ENCODE measurements around the gene ZNF221. TPM values are rescaled to one million over a fixed set of nuclear protein-coding genes. Genes with fewer than 3 reads are reported as not detected.

ZNF221 gene
- polyA plus RNA-seq, 1 experiment = 0.64 TPM

GRCh38 chr19:44002566-44003460, 51.8 kb downstream of the ZNF221 start, which contains the start of gene ZNF230:
ZNF230 (plus strand) TSS chr19:44002957; CDS start chr19:44007079, 4,122 bp downstream.
- Histone ChIP-seq H3K36me3 (ENCODE audit: control insufficient read depth, insufficient read depth, low read length) (peaks cover 4% of the 10 kb centered on the region), H3K4me3 (ENCODE audit: low read depth, low read length) (peak within 1 kb of the TSS; percentile 72), H3K27me3 (ENCODE audit: control insufficient read depth, insufficient read depth, low read length) (no peaks in the 10 kb centered on the region)
- POLR2A ChIA-PET = interaction anchor here (0.7 kb wide), 1 partner anchor 1760 kb away, joined by 6 read pairs; no protein-coding TSS in a partner anchor
- CTCF ChIA-PET = interaction anchor here (1.4 kb wide), 1 partner anchor 10 kb away, joined by 4 read pairs; no protein-coding TSS in a partner anchor
- no peak for TF ChIP-seq CTCF (IDR thresholded peaks at IDR 0.05; ENCODE audit: insufficient read depth, low read depth, low read length)
- peak; percentile 75 for DNase-seq (ENCODE audit: low read depth)

- Histone ChIP-seq H3K4me3 (ENCODE audit: low read depth, low read length) (peak overlapping the region; percentile 72), H3K27me3 (ENCODE audit: control insufficient read depth, insufficient read depth, low read length) (no peaks in the 10 kb centered on the region), H3K36me3 (ENCODE audit: control insufficient read depth, insufficient read depth, low read length) (peaks cover 8% of the 10 kb centered on the region)
- CTCF ChIA-PET = no interaction called here
- DNase-seq (ENCODE audit: low read depth) = no peak
- POLR2A ChIA-PET = interaction anchor here (0.7 kb wide), 2 partner anchors 805 to 1761 kb away, joined by 3 to 6 read pairs; no protein-coding TSS in a partner anchor
- TF ChIP-seq CTCF (IDR thresholded peaks at IDR 0.05; ENCODE audit: insufficient read depth, low read depth, low read length) = no peak
Measured at GRCh38 chr19:44003461-44004009, 52.5 kb downstream of the ZNF221 start.

- Histone ChIP-seq H3K36me3 (ENCODE audit: control insufficient read depth, insufficient read depth, low read length) (peaks cover 26% of the 10 kb centered on the region), H3K4me3 (ENCODE audit: low read depth, low read length) (no peak overlapping the region), H3K27me3 (ENCODE audit: control insufficient read depth, insufficient read depth, low read length) (no peaks in the 10 kb centered on the region)
- ChIA-PET POLR2A (no interaction called here), CTCF (no interaction called here)
- DNase-seq (ENCODE audit: low read depth) = no peak
- TF ChIP-seq CTCF (IDR thresholded peaks at IDR 0.05; ENCODE audit: insufficient read depth, low read depth, low read length) = no peak
Measured at GRCh38 chr19:44005973-44006372, 54.9 kb downstream of the ZNF221 start.

- no peak for DNase-seq (ENCODE audit: low read depth)
- H3K36me3 ChIP-seq (ENCODE audit: control insufficient read depth, insufficient read depth, low read length) = peaks cover 28% of the 10 kb centered on the region
- ChIA-PET CTCF (no interaction called here), POLR2A (no interaction called here)
- H3K4me3 ChIP-seq (ENCODE audit: low read depth, low read length) = no peak overlapping the region
- no peaks in the 10 kb centered on the region for H3K27me3 ChIP-seq (ENCODE audit: control insufficient read depth, insufficient read depth, low read length)
- TF ChIP-seq CTCF (IDR thresholded peaks at IDR 0.05; ENCODE audit: insufficient read depth, low read depth, low read length) = no peak
Measured at GRCh38 chr19:44007473-44007872, 56.4 kb downstream of the ZNF221 start.

- CTCF ChIA-PET = interaction anchor here (0.6 kb wide), 1 partner anchor 32 kb away, joined by 3 read pairs; no protein-coding TSS in a partner anchor
- DNase-seq (ENCODE audit: low read depth) = no peak
- no peak overlapping the region for H3K4me3 ChIP-seq (ENCODE audit: low read depth, low read length)
- H3K27me3 ChIP-seq (ENCODE audit: control insufficient read depth, insufficient read depth, low read length) = no peaks in the 10 kb centered on the region
- H3K36me3 ChIP-seq (ENCODE audit: control insufficient read depth, insufficient read depth, low read length) = peaks cover 28% of the 10 kb centered on the region
- TF ChIP-seq CTCF (IDR thresholded peaks at IDR 0.05; ENCODE audit: insufficient read depth, low read depth, low read length) = no peak
- POLR2A ChIA-PET = no interaction called here
Measured at GRCh38 chr19:44010468-44010867, 59.4 kb downstream of the ZNF221 start.

Data from BJ (cell line).